K562 (cell line): ENCODE data around the gene ANHX. TPM values are rescaled to one million over a fixed set of nuclear protein-coding genes. Genes with fewer than 3 reads are reported as not detected.

Source experiments
- BCLAF1 ChIP-seq, 2 experiments: fragments of 450-650 bp in 1 of 2; IDR thresholded peaks; 2 replicates each; pipeline ENCODE4 v1.6.1; 2011 to 2017; ENCODE audit warnings: low read depth in 2 of 2, antibody characterized with exemption in 1 of 2, borderline replicate concordance in 1 of 2, low read length in 1 of 2, mild to moderate bottlenecking in 1 of 2, mixed read lengths in 1 of 2; ENCODE audit not compliant: control insufficient read depth in 1 of 2
- BRD4 ChIP-seq: fragments of 200-600 bp; sonication (generic); IDR thresholded peaks from 2 replicates; pipeline ENCODE4 v1.6.1; 2017; ENCODE audit warnings: inconsistent platforms
- CBX5 ChIP-seq: IDR thresholded peaks from 2 replicates; pipeline ENCODE4 v1.6.1; 2014; ENCODE audit warnings: low read depth, borderline replicate concordance
- CXXC5 ChIP-seq: fragments of 250-450 bp; sonication (Bioruptor Pico); IDR thresholded peaks from 2 replicates; pipeline ENCODE4 v1.8.0; 2022; ENCODE audit warnings: inconsistent platforms, mild to moderate bottlenecking, moderate library complexity
- ETV6 ChIP-seq, 3 experiments: fragments of 150-350 bp in 1 of 3; sonication (generic) in 1 of 3; formaldehyde crosslinking in 1 of 3; IDR thresholded peaks; 2 replicates each; pipeline versions ENCODE4 v1.6.1 to v1.8.0; 2014 to 2022; ENCODE audit warnings: borderline replicate concordance in 2 of 3, low read depth in 2 of 3, antibody characterized with exemption in 1 of 3, low read length in 1 of 3, mild to moderate bottlenecking in 1 of 3, missing genetic modification reagents in 1 of 3
- KAT8 ChIP-seq: fragments of 450-650 bp; IDR thresholded peaks from 2 replicates; pipeline ENCODE4 v1.6.1; 2016; ENCODE audit warnings: low read depth, mild to moderate bottlenecking
- RBM25 ChIP-seq: fragments of 200-400 bp; formaldehyde crosslinking; IDR thresholded peaks from 2 replicates; pipeline ENCODE4 v1.6.1; 2018; ENCODE audit warnings: low read length, low read depth, moderate library complexity; ENCODE audit not compliant: severe bottlenecking
- SOX6 ChIP-seq: fragments of 450-650 bp; IDR thresholded peaks from 2 replicates; pipeline ENCODE4 v1.6.1; 2014; ENCODE audit warnings: mild to moderate bottlenecking
- STAT5B ChIP-seq: fragments of 250-450 bp; sonication (Bioruptor Pico); IDR thresholded peaks from 2 replicates; pipeline ENCODE4 v1.8.0; 2021; ENCODE audit warnings: mild to moderate bottlenecking, inconsistent platforms
- TRIM24 ChIP-seq, 2 experiments: fragments of 450-650 bp; IDR thresholded peaks; 2 replicates each; pipeline ENCODE4 v1.6.1; 2016
- U2AF2 ChIP-seq: fragments of 200-400 bp; formaldehyde crosslinking; optimal IDR thresholded peaks from 2 replicates; pipeline ENCODE3; 2017; ENCODE audit warnings: low read depth, mild to moderate bottlenecking, low read length
- polyA plus RNA-seq, 8 experiments: library from polyadenylated mRNA; depleted of rRNA in 4 of 8; stranded (reverse) in 5 of 8; unstranded in 3 of 8; fragments of >200 nt; fragmentation: Nextera tagmentation in 2 of 8; fragmentation: Illumina TruSeq in 1 of 8; extraction: Ambion mirVana in 2 of 8; extraction: Trizol in 1 of 8; gene quantifications; 2 replicates each; pipeline versions ENCODE4 v1.2.1 to v1.2.3, GENCODE V29; 2011 to 2014; ENCODE audit warnings: inconsistent platforms in 1 of 8, missing spikeins in 1 of 8
- total RNA-seq, 7 experiments: library from RNA; depleted of rRNA in 6 of 7; stranded (reverse); fragments of >200 nt in 6 of 7; fragmentation: Illumina TruSeq in 2 of 7; extraction: Trizol in 2 of 7; gene quantifications; 2 replicates each; pipeline versions ENCODE4 v1.2.1 to v1.2.3, GENCODE V29; 2011 to 2021; ENCODE audit warnings: low replicate concordance in 1 of 7
- TF ChIP-seq, protein P1 (sequence below): fragments of 450-650 bp; IDR thresholded peaks from 2 replicates; pipeline ENCODE4 v1.6.1; 2016; ENCODE audit warnings: mild to moderate bottlenecking, moderate library complexity

Gene ANHX
- total and polyA plus RNA-seq, 9 of the 15 experiments (the other 6 are each of a cell fraction or from before 2014, with no cell fraction given), result not detected

DNA sequence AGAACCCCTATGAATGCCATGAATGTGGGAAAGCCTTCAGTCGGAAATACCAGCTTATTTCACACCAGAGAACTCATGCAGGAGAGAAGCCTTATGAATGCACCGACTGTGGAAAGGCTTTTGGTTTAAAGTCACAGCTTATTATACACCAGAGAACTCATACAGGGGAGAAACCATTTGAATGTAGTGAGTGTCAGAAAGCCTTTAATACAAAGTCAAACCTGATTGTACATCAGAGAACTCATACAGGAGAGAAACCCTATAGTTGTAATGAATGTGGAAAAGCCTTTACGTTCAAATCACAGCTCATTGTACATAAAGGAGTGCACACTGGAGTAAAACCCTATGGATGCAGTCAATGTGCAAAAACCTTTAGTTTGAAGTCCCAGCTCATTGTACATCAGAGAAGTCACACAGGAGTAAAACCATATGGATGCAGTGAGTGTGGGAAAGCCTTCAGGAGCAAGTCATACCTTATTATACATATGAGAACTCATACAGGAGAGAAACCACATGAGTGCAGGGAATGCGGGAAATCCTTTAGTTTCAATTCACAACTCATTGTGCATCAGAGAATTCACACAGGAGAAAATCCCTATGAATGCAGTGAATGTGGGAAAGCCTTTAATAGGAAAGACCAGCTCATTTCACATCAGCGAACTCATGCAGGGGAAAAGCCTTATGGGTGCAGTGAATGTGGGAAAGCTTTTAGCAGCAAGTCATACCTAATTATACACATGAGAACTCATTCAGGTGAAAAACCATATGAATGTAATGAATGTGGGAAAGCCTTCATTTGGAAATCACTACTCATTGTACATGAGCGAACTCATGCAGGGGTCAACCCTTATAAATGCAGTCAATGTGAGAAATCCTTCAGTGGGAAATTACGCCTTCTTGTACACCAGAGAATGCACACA is 32.1 kb downstream of the ANHX start (continued):
- TF ChIP-seq, protein P1, sequence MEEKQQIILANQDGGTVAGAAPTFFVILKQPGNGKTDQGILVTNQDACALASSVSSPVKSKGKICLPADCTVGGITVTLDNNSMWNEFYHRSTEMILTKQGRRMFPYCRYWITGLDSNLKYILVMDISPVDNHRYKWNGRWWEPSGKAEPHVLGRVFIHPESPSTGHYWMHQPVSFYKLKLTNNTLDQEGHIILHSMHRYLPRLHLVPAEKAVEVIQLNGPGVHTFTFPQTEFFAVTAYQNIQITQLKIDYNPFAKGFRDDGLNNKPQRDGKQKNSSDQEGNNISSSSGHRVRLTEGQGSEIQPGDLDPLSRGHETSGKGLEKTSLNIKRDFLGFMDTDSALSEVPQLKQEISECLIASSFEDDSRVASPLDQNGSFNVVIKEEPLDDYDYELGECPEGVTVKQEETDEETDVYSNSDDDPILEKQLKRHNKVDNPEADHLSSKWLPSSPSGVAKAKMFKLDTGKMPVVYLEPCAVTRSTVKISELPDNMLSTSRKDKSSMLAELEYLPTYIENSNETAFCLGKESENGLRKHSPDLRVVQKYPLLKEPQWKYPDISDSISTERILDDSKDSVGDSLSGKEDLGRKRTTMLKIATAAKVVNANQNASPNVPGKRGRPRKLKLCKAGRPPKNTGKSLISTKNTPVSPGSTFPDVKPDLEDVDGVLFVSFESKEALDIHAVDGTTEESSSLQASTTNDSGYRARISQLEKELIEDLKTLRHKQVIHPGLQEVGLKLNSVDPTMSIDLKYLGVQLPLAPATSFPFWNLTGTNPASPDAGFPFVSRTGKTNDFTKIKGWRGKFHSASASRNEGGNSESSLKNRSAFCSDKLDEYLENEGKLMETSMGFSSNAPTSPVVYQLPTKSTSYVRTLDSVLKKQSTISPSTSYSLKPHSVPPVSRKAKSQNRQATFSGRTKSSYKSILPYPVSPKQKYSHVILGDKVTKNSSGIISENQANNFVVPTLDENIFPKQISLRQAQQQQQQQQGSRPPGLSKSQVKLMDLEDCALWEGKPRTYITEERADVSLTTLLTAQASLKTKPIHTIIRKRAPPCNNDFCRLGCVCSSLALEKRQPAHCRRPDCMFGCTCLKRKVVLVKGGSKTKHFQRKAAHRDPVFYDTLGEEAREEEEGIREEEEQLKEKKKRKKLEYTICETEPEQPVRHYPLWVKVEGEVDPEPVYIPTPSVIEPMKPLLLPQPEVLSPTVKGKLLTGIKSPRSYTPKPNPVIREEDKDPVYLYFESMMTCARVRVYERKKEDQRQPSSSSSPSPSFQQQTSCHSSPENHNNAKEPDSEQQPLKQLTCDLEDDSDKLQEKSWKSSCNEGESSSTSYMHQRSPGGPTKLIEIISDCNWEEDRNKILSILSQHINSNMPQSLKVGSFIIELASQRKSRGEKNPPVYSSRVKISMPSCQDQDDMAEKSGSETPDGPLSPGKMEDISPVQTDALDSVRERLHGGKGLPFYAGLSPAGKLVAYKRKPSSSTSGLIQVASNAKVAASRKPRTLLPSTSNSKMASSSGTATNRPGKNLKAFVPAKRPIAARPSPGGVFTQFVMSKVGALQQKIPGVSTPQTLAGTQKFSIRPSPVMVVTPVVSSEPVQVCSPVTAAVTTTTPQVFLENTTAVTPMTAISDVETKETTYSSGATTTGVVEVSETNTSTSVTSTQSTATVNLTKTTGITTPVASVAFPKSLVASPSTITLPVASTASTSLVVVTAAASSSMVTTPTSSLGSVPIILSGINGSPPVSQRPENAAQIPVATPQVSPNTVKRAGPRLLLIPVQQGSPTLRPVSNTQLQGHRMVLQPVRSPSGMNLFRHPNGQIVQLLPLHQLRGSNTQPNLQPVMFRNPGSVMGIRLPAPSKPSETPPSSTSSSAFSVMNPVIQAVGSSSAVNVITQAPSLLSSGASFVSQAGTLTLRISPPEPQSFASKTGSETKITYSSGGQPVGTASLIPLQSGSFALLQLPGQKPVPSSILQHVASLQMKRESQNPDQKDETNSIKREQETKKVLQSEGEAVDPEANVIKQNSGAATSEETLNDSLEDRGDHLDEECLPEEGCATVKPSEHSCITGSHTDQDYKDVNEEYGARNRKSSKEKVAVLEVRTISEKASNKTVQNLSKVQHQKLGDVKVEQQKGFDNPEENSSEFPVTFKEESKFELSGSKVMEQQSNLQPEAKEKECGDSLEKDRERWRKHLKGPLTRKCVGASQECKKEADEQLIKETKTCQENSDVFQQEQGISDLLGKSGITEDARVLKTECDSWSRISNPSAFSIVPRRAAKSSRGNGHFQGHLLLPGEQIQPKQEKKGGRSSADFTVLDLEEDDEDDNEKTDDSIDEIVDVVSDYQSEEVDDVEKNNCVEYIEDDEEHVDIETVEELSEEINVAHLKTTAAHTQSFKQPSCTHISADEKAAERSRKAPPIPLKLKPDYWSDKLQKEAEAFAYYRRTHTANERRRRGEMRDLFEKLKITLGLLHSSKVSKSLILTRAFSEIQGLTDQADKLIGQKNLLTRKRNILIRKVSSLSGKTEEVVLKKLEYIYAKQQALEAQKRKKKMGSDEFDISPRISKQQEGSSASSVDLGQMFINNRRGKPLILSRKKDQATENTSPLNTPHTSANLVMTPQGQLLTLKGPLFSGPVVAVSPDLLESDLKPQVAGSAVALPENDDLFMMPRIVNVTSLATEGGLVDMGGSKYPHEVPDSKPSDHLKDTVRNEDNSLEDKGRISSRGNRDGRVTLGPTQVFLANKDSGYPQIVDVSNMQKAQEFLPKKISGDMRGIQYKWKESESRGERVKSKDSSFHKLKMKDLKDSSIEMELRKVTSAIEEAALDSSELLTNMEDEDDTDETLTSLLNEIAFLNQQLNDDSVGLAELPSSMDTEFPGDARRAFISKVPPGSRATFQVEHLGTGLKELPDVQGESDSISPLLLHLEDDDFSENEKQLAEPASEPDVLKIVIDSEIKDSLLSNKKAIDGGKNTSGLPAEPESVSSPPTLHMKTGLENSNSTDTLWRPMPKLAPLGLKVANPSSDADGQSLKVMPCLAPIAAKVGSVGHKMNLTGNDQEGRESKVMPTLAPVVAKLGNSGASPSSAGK, result no peak
- no peak for TF ChIP-seq KAT8
- no peak for TF ChIP-seq U2AF2
- TF ChIP-seq RBM25, result peak; percentile 2
- 0 out of 4 replicates have a peak, but pooled peaks of 1 of the 2 experiments have one; percentile 4 for TF ChIP-seq TRIM24 (IDR thresholded peaks at IDR 0.05)
- no peak for TF ChIP-seq BRD4
- peak; percentile 16; the same call in 1 of the 2 replicates for TF ChIP-seq CBX5
- no peak for TF ChIP-seq STAT5B
- TF ChIP-seq BCLAF1 (IDR thresholded peaks at IDR 0.05; ENCODE audit: borderline replicate concordance in 1 of 2, control insufficient read depth in 1 of 2, low read depth in 2 of 2, low read length in 1 of 2), result no peak
- TF ChIP-seq SOX6, result 0 out of 2 replicates have a peak, but pooled peaks have one; percentile 45
- TF ChIP-seq CXXC5 (CRISPR knock-in tag), result no peak
- no peak for TF ChIP-seq ETV6 (IDR thresholded peaks at IDR 0.05; ENCODE audit: borderline replicate concordance in 1 of 2, low read depth in 2 of 2, low read length in 1 of 2)
- TF ChIP-seq ETV6 (CRISPR knock-in tag; IDR thresholded peaks at IDR 0.05; ENCODE audit: borderline replicate concordance), result no peak
